Measurements from ENCODE around the gene KCNJ10.

DNA sequence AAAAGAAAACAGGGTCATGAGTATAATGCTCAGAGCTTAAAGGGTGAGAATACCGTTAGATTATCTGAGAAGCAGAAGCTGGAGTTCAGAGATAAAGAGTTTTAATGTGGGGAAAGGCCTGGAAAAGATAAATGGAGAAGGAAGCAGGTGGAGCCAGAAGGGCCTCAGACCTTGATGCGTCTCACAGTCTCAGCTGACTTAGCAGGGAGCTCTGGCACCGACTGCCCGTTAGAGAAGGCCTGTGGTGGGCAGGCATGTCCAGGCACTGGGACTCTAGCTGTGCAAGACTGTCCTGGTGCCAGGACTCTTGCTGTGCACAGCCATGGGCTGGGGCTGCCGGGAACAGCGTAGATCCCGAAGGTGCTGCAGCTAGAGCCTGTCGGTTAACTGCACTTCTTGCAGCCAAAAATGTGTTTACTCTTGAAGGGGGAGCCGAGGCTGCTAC lies 112.1 kb downstream of the KCNJ10 start:
- TF ChIP-seq YY1 (tag by site-specific recombination; IDR thresholded peaks at IDR 0.05) (no peak), SALL2 (tag by site-specific recombination; IDR thresholded peaks at IDR 0.05; ENCODE audit: borderline replicate concordance) (no peak), SETDB1 (IDR thresholded peaks at IDR 0.05; ENCODE audit: insufficient read length, low read length) (no peak)
- TF ChIP-seq, protein P1, sequence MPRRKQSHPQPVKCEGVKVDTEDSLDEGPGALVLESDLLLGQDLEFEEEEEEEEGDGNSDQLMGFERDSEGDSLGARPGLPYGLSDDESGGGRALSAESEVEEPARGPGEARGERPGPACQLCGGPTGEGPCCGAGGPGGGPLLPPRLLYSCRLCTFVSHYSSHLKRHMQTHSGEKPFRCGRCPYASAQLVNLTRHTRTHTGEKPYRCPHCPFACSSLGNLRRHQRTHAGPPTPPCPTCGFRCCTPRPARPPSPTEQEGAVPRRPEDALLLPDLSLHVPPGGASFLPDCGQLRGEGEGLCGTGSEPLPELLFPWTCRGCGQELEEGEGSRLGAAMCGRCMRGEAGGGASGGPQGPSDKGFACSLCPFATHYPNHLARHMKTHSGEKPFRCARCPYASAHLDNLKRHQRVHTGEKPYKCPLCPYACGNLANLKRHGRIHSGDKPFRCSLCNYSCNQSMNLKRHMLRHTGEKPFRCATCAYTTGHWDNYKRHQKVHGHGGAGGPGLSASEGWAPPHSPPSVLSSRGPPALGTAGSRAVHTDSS (tag by site-specific recombination; IDR thresholded peaks at IDR 0.05): no peak
- TF ChIP-seq, protein P2, sequence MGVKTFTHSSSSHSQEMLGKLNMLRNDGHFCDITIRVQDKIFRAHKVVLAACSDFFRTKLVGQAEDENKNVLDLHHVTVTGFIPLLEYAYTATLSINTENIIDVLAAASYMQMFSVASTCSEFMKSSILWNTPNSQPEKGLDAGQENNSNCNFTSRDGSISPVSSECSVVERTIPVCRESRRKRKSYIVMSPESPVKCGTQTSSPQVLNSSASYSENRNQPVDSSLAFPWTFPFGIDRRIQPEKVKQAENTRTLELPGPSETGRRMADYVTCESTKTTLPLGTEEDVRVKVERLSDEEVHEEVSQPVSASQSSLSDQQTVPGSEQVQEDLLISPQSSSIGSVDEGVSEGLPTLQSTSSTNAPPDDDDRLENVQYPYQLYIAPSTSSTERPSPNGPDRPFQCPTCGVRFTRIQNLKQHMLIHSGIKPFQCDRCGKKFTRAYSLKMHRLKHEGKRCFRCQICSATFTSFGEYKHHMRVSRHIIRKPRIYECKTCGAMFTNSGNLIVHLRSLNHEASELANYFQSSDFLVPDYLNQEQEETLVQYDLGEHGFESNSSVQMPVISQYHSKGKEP (tag by site-specific recombination; IDR thresholded peaks at IDR 0.05): no peak
